Measurements from ENCODE around the gene GOLGA6L2. TPM values are rescaled to one million over a fixed set of nuclear protein-coding genes. Genes with fewer than 3 reads are reported as not detected.
"Not testable (repeated sequence)": the region's sequence is repeated elsewhere in the genome, so short reads cannot be mapped to it uniquely, and the experiment has no call there.

Gene GOLGA6L2
- total RNA-seq, 3 donors from 2014 or later (not counting 1 experiment from before 2014, with no cell fraction given) = not detected

GRCh38 chr15:23401627-23402026 is 45.4 kb downstream of the GOLGA6L2 start:
- H3K9me3 Mint-ChIP-seq = no peaks in the 10 kb centered on the region
- Histone ChIP-seq H3K4me3 (ENCODE audit: low read length) (no peak overlapping the region), H3K27me3 (ENCODE audit: control insufficient read depth, insufficient read depth, low read length) (no peaks in the 10 kb centered on the region), H3K36me3 (ENCODE audit: control insufficient read depth, insufficient read depth, low read length) (no peaks in the 10 kb centered on the region), H3K9me3 (ENCODE audit: control insufficient read depth, insufficient read depth, low read length) (no peaks in the 10 kb centered on the region), H3K4me1 (ENCODE audit: control insufficient read depth, insufficient read depth, low read length) (no peaks in the 10 kb centered on the region), H3K27ac (ENCODE audit: low read length) (no peak overlapping the region)
- H3K4me1 Mint-ChIP-seq = no peaks in the 10 kb centered on the region
- DNase-seq = no peak
- intact Hi-C loops (cut with micrococcal nuclease) = no loop called here
- H3K27me3 Mint-ChIP-seq (ENCODE audit: low read depth in 2 of 2) = peaks cover 0 to 3% of the 10 kb centered on the region in 2 donors
- no peaks in the 10 kb centered on the region for H3K36me3 Mint-ChIP-seq
- ATAC-seq = no peak
- TF ChIP-seq CTCF (IDR thresholded peaks at IDR 0.05) = no peak
- no peak overlapping the region for H3K27ac Mint-ChIP-seq
- H3K4me3 Mint-ChIP-seq = no peak overlapping the region
- 87% methylated on average over 8 of the region's 8 CpGs for WGBS (ENCODE audit: insufficient coverage)

DNA sequence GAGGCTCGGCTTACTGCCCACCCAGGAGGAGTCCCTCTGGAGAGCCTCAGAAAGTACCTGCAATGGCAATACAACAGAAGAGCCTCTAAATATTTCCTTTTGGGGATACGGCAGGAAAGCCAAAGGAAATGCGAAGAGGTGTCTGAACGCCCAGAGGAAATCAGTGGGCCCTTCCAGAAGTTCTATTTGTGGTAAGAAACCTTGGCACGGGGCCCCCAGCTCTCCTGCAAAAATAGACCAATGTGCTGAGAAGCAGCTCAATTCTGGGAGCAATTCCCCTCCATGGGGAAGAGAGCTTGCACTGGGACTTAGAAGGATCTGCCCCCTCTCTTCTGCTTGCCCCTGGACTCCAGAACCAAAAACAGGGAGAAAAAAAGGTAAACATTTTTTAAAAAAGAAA is 47.8 kb downstream of the GOLGA6L2 start:
- H3K4me1 ChIP-seq (ENCODE audit: control insufficient read depth, insufficient read depth, low read length); H3K36me3 ChIP-seq (ENCODE audit: control insufficient read depth, insufficient read depth, low read length); H3K4me1 Mint-ChIP-seq; H3K4me3 ChIP-seq (ENCODE audit: low read length); H3K27ac Mint-ChIP-seq; H3K9me3 ChIP-seq (ENCODE audit: control insufficient read depth, insufficient read depth, low read length); H3K4me3 Mint-ChIP-seq; H3K36me3 Mint-ChIP-seq; DNase-seq; H3K27me3 Mint-ChIP-seq (ENCODE audit: low read depth in 2 of 2); ATAC-seq; intact Hi-C loops (cut with micrococcal nuclease); H3K9me3 Mint-ChIP-seq; H3K27ac ChIP-seq (ENCODE audit: low read length); H3K27me3 ChIP-seq (ENCODE audit: control insufficient read depth, insufficient read depth, low read length): not testable (repeated sequence)
- 56% methylated on average over 5 of the region's 5 CpGs for WGBS (ENCODE audit: insufficient coverage)

DNA sequence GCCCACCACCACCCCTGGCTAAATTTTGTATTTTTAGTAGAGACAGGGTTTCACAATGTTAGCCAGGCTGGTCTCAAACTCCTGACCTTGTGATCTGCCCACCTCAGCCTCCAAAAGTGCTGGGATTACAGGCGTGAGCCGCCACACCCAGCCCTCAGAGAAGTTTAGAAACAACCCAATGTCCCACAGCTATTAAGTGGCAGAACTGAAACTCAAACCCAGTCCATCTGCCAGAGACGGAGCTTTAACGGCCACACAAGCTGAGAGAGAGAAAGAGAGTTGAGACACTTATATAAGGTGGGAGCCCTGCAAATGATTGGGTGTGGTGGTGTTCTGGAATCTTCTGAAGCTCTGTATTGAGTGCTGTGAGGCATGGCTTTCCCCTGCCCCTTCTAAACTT is 48.7 kb downstream of the GOLGA6L2 start:
- H3K27ac ChIP-seq (ENCODE audit: low read length); H3K4me3 ChIP-seq (ENCODE audit: low read length); H3K4me1 Mint-ChIP-seq; H3K36me3 ChIP-seq (ENCODE audit: control insufficient read depth, insufficient read depth, low read length); H3K36me3 Mint-ChIP-seq; H3K9me3 Mint-ChIP-seq; H3K27me3 Mint-ChIP-seq (ENCODE audit: low read depth in 2 of 2); H3K27ac Mint-ChIP-seq; DNase-seq; H3K4me3 Mint-ChIP-seq; intact Hi-C loops (cut with micrococcal nuclease); H3K9me3 ChIP-seq (ENCODE audit: control insufficient read depth, insufficient read depth, low read length); H3K27me3 ChIP-seq (ENCODE audit: control insufficient read depth, insufficient read depth, low read length); H3K4me1 ChIP-seq (ENCODE audit: control insufficient read depth, insufficient read depth, low read length): not testable (repeated sequence)
- peak in 1 of 3 donors; percentile 38 for ATAC-seq
- WGBS (ENCODE audit: insufficient coverage) = 89% methylated on average over 4 of the region's 4 CpGs

GRCh38 chr15:23397779-23398178 is 49.3 kb downstream of the GOLGA6L2 start:
- no peak overlapping the region for H3K27ac ChIP-seq (ENCODE audit: low read length)
- no peak overlapping the region for H3K4me3 ChIP-seq (ENCODE audit: low read length)
- Mint-ChIP-seq H3K27ac (no peak overlapping the region), H3K9me3 (no peaks in the 10 kb centered on the region), H3K4me3 (no peak overlapping the region), H3K36me3 (no peaks in the 10 kb centered on the region), H3K4me1 (no peaks in the 10 kb centered on the region), H3K27me3 (ENCODE audit: low read depth in 2 of 2) (peaks cover 0 to 3% of the 10 kb centered on the region in 2 donors)
- no peaks in the 10 kb centered on the region for H3K4me1 ChIP-seq (ENCODE audit: control insufficient read depth, insufficient read depth, low read length)
- no peaks in the 10 kb centered on the region for H3K27me3 ChIP-seq (ENCODE audit: control insufficient read depth, insufficient read depth, low read length)
- no peak for TF ChIP-seq CTCF (IDR thresholded peaks at IDR 0.05)
- no peaks in the 10 kb centered on the region for H3K9me3 ChIP-seq (ENCODE audit: control insufficient read depth, insufficient read depth, low read length)
- ATAC-seq = no peak
- WGBS (ENCODE audit: insufficient coverage) = 68% methylated on average over 7 of the region's 7 CpGs
- intact Hi-C loops (cut with micrococcal nuclease) = no loop called here
- no peaks in the 10 kb centered on the region for H3K36me3 ChIP-seq (ENCODE audit: control insufficient read depth, insufficient read depth, low read length)
- no peak for DNase-seq

DNA sequence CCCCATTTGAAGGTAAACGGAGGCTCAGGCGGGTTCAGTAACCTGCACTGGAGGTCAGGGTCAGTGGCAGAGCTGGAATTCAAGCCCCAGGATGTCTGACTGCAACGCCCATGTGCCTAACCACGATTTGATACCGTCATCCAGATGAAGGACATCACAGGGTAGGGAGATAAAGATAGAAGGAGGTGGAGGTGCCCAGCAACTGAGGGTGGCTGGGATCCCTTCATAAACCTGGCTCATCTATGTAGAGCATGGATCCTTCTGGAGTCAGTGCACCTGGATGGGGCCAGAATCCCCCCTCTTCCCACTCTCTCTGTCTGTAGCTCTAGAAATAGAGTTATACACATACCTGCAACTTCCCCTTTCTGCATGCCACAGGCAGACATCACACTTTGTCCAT is 51.2 kb downstream of the GOLGA6L2 start:
- intact Hi-C loops (cut with micrococcal nuclease) = no loop called here
- no peaks in the 10 kb centered on the region for H3K4me1 Mint-ChIP-seq
- H3K9me3 Mint-ChIP-seq = no peaks in the 10 kb centered on the region
- WGBS (ENCODE audit: insufficient coverage) = 77% methylated on average over 5 of the region's 5 CpGs
- Histone ChIP-seq H3K9me3 (ENCODE audit: control insufficient read depth, insufficient read depth, low read length) (no peaks in the 10 kb centered on the region), H3K36me3 (ENCODE audit: control insufficient read depth, insufficient read depth, low read length) (no peaks in the 10 kb centered on the region), H3K4me1 (ENCODE audit: control insufficient read depth, insufficient read depth, low read length) (no peaks in the 10 kb centered on the region), H3K27me3 (ENCODE audit: control insufficient read depth, insufficient read depth, low read length) (no peaks in the 10 kb centered on the region), H3K27ac (ENCODE audit: low read length) (no peak overlapping the region), H3K4me3 (ENCODE audit: low read length) (no peak overlapping the region)
- no peak overlapping the region for H3K4me3 Mint-ChIP-seq
- H3K27me3 Mint-ChIP-seq (ENCODE audit: low read depth in 2 of 2) = no peaks in the 10 kb centered on the region
- no peak for ATAC-seq
- no peak overlapping the region for H3K27ac Mint-ChIP-seq
- H3K36me3 Mint-ChIP-seq = no peaks in the 10 kb centered on the region
- TF ChIP-seq CTCF (IDR thresholded peaks at IDR 0.05) = no peak
- no peak for DNase-seq

Measured in natural killer cell (primary cell).